Loucy (cell line): ENCODE measurements around the gene BCCIP.

Source experiments
- CTCF ChIP-seq: fragments of 200-600 bp; sonication (generic); conservative IDR thresholded peaks from 2 replicates; pipeline ENCODE4 v1.5.1; 2014; ENCODE audit warnings: mild to moderate bottlenecking, antibody characterized with exemption, low read length
- EZH2phosphoT487 ChIP-seq: fragments of 200-600 bp; IDR thresholded peaks from 2 replicates; pipeline ENCODE4 v1.6.1; 2018; ENCODE audit warnings: antibody characterized with exemption, mild to moderate bottlenecking, moderate library complexity, borderline replicate concordance

- TF ChIP-seq CTCF (no peak), EZH2phosphoT487 (no peak)
Measured at GRCh38 chr10:125795637-125796190, 27.6 kb upstream of the BCCIP start.
